HUES6 (cell line): ENCODE results near the gene TET2.
A peak's percentile ranks its signal among the peaks of the same experiment; 100 is the strongest.

Source experiments
- H3K27ac ChIP-seq: 2 replicates; pipeline ENCODE4 v1.7.0; 2013; ENCODE audit warnings: low read depth, mild to moderate bottlenecking, low read length, inconsistent platforms
- H3K27me3 ChIP-seq: 2 replicates; pipeline ENCODE4 v1.6.1; 2013; ENCODE audit warnings: low read length; ENCODE audit not compliant: control insufficient read depth, insufficient read depth
- H3K36me3 ChIP-seq: 2 replicates; pipeline ENCODE4 v1.6.1; 2013; ENCODE audit warnings: low read length; ENCODE audit not compliant: control insufficient read depth, insufficient read depth
- H3K4me1 ChIP-seq: 2 replicates; pipeline ENCODE4 v1.6.1; 2013; ENCODE audit warnings: low read length; ENCODE audit not compliant: control insufficient read depth, insufficient read depth
- H3K4me3 ChIP-seq: 2 replicates; pipeline ENCODE4 v1.5.1; 2013; ENCODE audit warnings: low read depth, low read length
- H3K9ac ChIP-seq: one replicate; pipeline ENCODE4 v1.6.1; 2013; ENCODE audit warnings: mild to moderate bottlenecking, low read length
- H3K9me3 ChIP-seq: 2 replicates; pipeline ENCODE4 v1.6.1; 2013; ENCODE audit warnings: low read depth, low read length; ENCODE audit not compliant: control insufficient read depth, insufficient read depth

Gene TET2

DNA sequence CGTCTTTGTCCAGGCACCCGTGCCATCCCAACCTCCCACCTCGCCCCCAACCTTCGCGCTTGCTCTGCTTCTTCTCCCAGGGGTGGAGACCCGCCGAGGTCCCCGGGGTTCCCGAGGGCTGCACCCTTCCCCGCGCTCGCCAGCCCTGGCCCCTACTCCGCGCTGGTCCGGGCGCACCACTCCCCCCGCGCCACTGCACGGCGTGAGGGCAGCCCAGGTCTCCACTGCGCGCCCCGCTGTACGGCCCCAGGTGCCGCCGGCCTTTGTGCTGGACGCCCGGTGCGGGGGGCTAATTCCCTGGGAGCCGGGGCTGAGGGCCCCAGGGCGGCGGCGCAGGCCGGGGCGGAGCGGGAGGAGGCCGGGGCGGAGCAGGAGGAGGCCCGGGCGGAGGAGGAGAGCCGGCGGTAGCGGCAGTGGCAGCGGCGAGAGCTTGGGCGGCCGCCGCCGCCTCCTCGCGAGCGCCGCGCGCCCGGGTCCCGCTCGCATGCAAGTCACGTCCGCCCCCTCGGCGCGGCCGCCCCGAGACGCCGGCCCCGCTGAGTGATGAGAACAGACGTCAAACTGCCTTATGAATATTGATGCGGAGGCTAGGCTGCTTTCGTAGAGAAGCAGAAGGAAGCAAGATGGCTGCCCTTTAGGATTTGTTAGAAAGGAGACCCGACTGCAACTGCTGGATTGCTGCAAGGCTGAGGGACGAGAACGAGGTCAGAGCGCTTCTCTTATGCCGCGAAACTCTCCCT lies at the start of gene TET2:
Gene TET2 (plus strand): TSS at position 601 of the 740 bp plus-strand sequence. CDS start 87,067 bp downstream, outside the sequence.
- Histone ChIP-seq H3K9ac (peak within 1 kb of the TSS; percentile 88), H3K36me3 (no peaks in the 10 kb centered on the region), H3K4me3 (peak within 1 kb of the TSS; percentile 84), H3K9me3 (no peaks in the 10 kb centered on the region), H3K27me3 (peaks cover 97% of the 10 kb centered on the region), H3K4me1 (no peaks in the 10 kb centered on the region), H3K27ac (no peak within 1 kb of the TSS)

DNA sequence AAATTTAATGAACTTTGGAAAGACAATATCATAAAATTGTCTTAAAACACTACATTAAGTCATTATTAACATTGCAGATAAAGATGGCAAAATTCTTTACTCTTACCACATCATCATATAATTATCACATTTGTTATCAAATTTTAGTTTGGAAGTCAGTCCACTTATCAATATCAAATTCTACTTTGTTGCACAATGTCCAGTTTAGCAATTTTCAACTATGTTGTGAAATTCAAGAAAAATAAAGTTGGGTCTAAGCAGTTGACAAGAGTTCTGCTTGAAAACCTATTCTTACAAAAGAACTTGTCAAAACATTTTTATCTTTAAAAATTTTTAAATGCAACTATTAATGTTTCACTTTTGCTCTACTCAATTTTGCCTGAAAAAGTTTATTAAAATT lies 44.7 kb upstream of the TET2 start:
- no peaks in the 10 kb centered on the region for H3K36me3 ChIP-seq
- H3K9me3 ChIP-seq: no peaks in the 10 kb centered on the region
- no peak overlapping the region for H3K27ac ChIP-seq
- no peak overlapping the region for H3K4me3 ChIP-seq
- H3K4me1 ChIP-seq: no peaks in the 10 kb centered on the region
- H3K27me3 ChIP-seq: no peaks in the 10 kb centered on the region
- H3K9ac ChIP-seq: no peak overlapping the region

GRCh38 chr4:105106426-105106825 lies 40.2 kb upstream of the TET2 start:
- no peaks in the 10 kb centered on the region for H3K9me3 ChIP-seq
- no peak overlapping the region for H3K27ac ChIP-seq
- H3K9ac ChIP-seq: no peak overlapping the region
- no peaks in the 10 kb centered on the region for H3K4me1 ChIP-seq
- no peaks in the 10 kb centered on the region for H3K27me3 ChIP-seq
- no peaks in the 10 kb centered on the region for H3K36me3 ChIP-seq
- H3K4me3 ChIP-seq: no peak overlapping the region

DNA sequence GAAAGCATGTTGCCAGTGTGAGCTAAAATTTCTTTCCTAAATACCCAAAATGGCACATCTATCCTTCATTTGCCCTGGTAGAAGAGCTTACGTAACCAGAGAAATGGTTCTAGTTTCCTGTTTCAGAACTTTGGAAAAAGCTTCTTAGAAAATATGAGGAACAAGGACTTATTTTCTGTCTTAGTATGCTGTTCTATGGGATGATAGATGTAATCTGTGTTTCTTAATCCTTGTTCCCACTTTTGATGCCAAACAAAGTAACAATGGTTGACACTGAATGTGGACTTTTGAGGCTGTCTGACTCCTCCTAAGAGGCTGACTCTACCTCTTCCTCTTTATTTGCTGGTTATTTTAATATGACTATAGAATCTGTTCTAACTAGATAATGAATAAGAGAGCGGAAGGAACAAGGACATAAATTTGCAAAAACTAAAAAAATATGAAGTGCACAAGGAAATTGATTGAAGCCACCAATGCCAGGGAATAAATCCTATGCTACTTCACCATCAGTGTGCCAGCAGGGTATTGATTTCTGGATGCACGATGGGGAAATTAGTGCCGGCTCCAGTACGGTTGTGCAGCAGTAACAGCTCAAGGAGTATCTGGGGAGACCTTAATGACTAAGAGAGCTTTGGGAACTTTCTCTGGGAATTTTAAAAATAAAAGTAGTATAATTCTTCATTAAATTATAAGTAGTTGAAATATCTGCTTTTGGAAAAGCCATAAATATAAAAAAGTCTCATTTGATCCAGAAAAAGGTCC lies 39.4 kb upstream of the TET2 start:
- Histone ChIP-seq H3K9me3 (no peaks in the 10 kb centered on the region), H3K9ac (no peak overlapping the region), H3K4me1 (no peaks in the 10 kb centered on the region), H3K4me3 (no peak overlapping the region), H3K36me3 (no peaks in the 10 kb centered on the region), H3K27ac (no peak overlapping the region), H3K27me3 (no peaks in the 10 kb centered on the region)

DNA sequence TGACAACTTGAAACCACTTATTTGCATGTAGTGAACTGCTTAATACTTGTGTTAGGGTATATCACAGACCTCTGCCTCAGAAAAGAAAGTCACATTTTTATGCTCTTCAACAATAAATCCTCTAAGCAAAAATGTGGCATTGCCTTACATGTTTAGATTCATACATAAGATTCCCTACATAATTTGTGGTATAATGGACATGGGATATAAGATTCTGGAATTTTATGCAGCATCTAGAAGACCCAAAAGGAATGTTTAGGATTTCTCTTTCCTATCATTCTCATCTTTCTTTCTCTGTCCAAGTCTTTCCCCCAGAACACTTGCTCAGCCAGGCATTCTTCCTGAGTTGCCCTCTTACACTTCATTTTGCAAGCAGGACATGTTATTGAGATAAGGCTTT lies 37.7 kb upstream of the TET2 start:
- Histone ChIP-seq H3K27ac (no peak overlapping the region), H3K4me3 (no peak overlapping the region), H3K9me3 (no peaks in the 10 kb centered on the region), H3K36me3 (no peaks in the 10 kb centered on the region), H3K27me3 (no peaks in the 10 kb centered on the region), H3K9ac (no peak overlapping the region), H3K4me1 (no peaks in the 10 kb centered on the region)

GRCh38 chr4:105112274-105112673 lies 34.4 kb upstream of the TET2 start:
- H3K9ac ChIP-seq: no peak overlapping the region
- peaks cover 5% of the 10 kb centered on the region; the same call in 1 of the 2 replicates for H3K27me3 ChIP-seq
- no peaks in the 10 kb centered on the region for H3K4me1 ChIP-seq
- no peak overlapping the region for H3K27ac ChIP-seq
- H3K4me3 ChIP-seq: no peak overlapping the region
- no peaks in the 10 kb centered on the region for H3K9me3 ChIP-seq
- H3K36me3 ChIP-seq: no peaks in the 10 kb centered on the region

DNA sequence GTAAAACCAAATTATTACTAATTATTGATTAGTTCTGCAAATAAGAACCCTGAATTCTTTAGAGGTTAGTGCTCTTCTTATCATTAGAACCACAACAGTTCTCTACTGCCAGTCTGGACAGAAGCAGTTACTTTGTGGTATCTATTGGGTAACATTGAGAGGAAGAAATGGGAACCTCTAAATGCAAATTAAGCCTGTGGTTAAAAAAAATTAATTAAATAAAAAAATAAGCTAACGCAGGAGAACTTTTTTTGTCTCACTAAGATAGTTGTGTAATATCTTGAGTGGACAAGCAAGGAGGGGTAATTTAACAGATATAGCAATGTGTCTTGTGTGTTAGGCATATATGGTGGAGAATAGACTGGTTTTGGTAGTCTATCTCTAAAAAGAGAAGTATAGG lies 32.9 kb upstream of the TET2 start:
- Histone ChIP-seq H3K27me3 (peaks cover 5% of the 10 kb centered on the region; the same call in 1 of the 2 replicates), H3K9me3 (no peaks in the 10 kb centered on the region), H3K27ac (no peak overlapping the region), H3K4me1 (no peaks in the 10 kb centered on the region), H3K9ac (no peak overlapping the region), H3K36me3 (no peaks in the 10 kb centered on the region), H3K4me3 (no peak overlapping the region)

- Histone ChIP-seq H3K9ac (no peak overlapping the region), H3K27ac (no peak overlapping the region), H3K4me1 (no peaks in the 10 kb centered on the region)
Observed at GRCh38 chr4:105116616-105117319, 29.9 kb upstream of the TET2 start.

GRCh38 chr4:105119356-105119755 lies 27.3 kb upstream of the TET2 start:
- Histone ChIP-seq H3K9ac (no peak overlapping the region), H3K4me3 (no peak overlapping the region), H3K27ac (no peak overlapping the region), H3K9me3 (no peaks in the 10 kb centered on the region), H3K36me3 (no peaks in the 10 kb centered on the region), H3K4me1 (no peaks in the 10 kb centered on the region), H3K27me3 (peaks cover 5% of the 10 kb centered on the region; the same call in 1 of the 2 replicates)

More at GRCh38 chr4:105116616-105117319, 29.9 kb upstream of the TET2 start:
- no peaks in the 10 kb centered on the region for H3K36me3 ChIP-seq
- H3K27me3 ChIP-seq: peaks cover 5% of the 10 kb centered on the region; the same call in 1 of the 2 replicates
- H3K4me3 ChIP-seq: no peak overlapping the region
- no peaks in the 10 kb centered on the region for H3K9me3 ChIP-seq

- Histone ChIP-seq H3K36me3 (no peaks in the 10 kb centered on the region), H3K27ac (no peak overlapping the region), H3K4me3 (no peak overlapping the region), H3K9me3 (no peaks in the 10 kb centered on the region), H3K27me3 (0 out of 2 replicates have a peak, but pooled peaks cover 2% of the 10 kb centered on the region), H3K4me1 (no peaks in the 10 kb centered on the region), H3K9ac (no peak overlapping the region)
Observed at GRCh38 chr4:105120626-105121025, 26.1 kb upstream of the TET2 start.

- Histone ChIP-seq H3K27ac (no peak overlapping the region), H3K4me3 (no peak overlapping the region), H3K36me3 (no peaks in the 10 kb centered on the region), H3K4me1 (no peaks in the 10 kb centered on the region), H3K9ac (no peak overlapping the region), H3K9me3 (no peaks in the 10 kb centered on the region), H3K27me3 (no peaks in the 10 kb centered on the region)
Observed at GRCh38 chr4:105122350-105122749, 24.3 kb upstream of the TET2 start.
